Glutamatergic neuron (in vitro differentiated cells): ENCODE measurements around the gene TRIM47. TPM values are rescaled to one million over a fixed set of nuclear protein-coding genes. Genes with fewer than 3 reads are reported as not detected.

Source experiments
- DNase-seq: peaks from one replicate; pipeline ENCODE4 v3.0.0; 2022
- H3K27ac Mint-ChIP-seq: one replicate; pipeline ENCODE4 v1.8.0; 2020; ENCODE audit warnings: mild to moderate bottlenecking, mixed read lengths, inconsistent platforms; ENCODE audit not compliant: unreplicated experiment
- H3K27me3 Mint-ChIP-seq: one replicate; pipeline ENCODE4 v1.8.0; 2020; ENCODE audit warnings: mild to moderate bottlenecking, moderate library complexity, mixed read lengths, inconsistent platforms; ENCODE audit not compliant: unreplicated experiment
- H3K36me3 Mint-ChIP-seq: one replicate; pipeline ENCODE4 v1.8.0; 2020; ENCODE audit warnings: mild to moderate bottlenecking, mixed read lengths, inconsistent platforms; ENCODE audit not compliant: unreplicated experiment
- H3K4me1 Mint-ChIP-seq: one replicate; pipeline ENCODE4 v1.8.0; 2020; ENCODE audit warnings: mild to moderate bottlenecking, low read depth, mixed read lengths, inconsistent platforms; ENCODE audit not compliant: unreplicated experiment
- H3K4me3 Mint-ChIP-seq: one replicate; pipeline ENCODE4 v1.8.0; 2020; ENCODE audit warnings: mild to moderate bottlenecking, mixed read lengths, inconsistent platforms; ENCODE audit not compliant: unreplicated experiment
- H3K9me3 Mint-ChIP-seq: one replicate; pipeline ENCODE4 v1.8.0; 2020; ENCODE audit warnings: mild to moderate bottlenecking, moderate library complexity, mixed read lengths, inconsistent platforms; ENCODE audit not compliant: unreplicated experiment
- CTCF ChIP-seq: fragments of 200-600 bp; sonication (generic); IDR thresholded peaks from one replicate; pipeline ENCODE4 v1.5.0; 2021; ENCODE audit not compliant: partially characterized antibody, unreplicated experiment
- total RNA-seq: library from RNA; stranded (reverse); fragmentation: NEBNext Ultra II Directional; extraction: Animal tissue kit (Norgen Biotek cat#: 25700); gene quantifications from one replicate; pipeline ENCODE4 v1.2.1, GENCODE V29; 2021; ENCODE audit not compliant: unreplicated experiment

TRIM47 gene
- total RNA-seq, 1 donor from 2014 or later = 2.1 TPM

DNA sequence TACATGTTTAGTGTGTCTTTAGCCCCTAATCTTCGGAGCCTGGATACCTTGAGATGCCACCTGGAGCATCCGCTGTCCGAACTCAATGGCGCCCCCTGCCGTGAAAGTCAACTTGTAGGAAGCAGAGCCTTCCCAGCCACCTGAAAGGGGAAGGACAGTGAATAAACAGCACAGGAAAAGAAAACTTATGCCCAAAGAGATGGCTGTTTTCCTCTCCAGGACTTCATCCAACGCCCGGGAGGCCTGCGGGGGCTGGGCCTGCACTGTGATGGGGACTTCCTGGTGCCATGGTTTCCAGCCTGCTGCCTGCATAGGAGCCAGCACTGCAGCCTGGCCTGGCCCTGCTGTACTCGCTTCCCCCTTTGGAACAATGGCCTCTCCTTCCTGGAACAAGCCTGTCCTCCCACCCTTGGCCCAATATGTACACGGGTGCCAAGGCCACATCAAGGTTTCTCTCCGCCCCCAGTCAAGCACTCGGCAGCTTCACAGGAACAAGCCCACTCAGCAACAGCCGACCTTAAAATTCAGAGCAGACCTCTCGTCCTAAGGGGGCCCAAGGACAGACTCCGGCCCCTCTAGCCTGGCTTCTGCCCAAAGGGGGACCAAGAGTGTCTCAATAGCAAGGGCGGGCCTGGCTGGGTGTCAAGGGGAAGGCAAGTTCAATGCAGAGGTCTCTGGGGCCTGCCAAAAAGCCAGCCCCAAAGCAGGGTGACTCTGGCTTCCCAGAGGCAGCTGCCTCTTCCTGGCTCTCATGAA is 29.7 kb downstream of the TRIM47 start:
- TF ChIP-seq CTCF = peak; percentile 74
- no peaks in the 10 kb centered on the region for H3K27me3 Mint-ChIP-seq
- no peak overlapping the region for H3K4me3 Mint-ChIP-seq
- peak; percentile 86 for DNase-seq
- H3K4me1 Mint-ChIP-seq = peaks cover 4% of the 10 kb centered on the region
- peaks cover 4% of the 10 kb centered on the region for H3K9me3 Mint-ChIP-seq
- no peaks in the 10 kb centered on the region for H3K36me3 Mint-ChIP-seq
- no peak overlapping the region for H3K27ac Mint-ChIP-seq

GRCh38 chr17:75847614-75848522 is 30.5 kb downstream of the TRIM47 start:
- no peak overlapping the region for H3K27ac Mint-ChIP-seq

DNA sequence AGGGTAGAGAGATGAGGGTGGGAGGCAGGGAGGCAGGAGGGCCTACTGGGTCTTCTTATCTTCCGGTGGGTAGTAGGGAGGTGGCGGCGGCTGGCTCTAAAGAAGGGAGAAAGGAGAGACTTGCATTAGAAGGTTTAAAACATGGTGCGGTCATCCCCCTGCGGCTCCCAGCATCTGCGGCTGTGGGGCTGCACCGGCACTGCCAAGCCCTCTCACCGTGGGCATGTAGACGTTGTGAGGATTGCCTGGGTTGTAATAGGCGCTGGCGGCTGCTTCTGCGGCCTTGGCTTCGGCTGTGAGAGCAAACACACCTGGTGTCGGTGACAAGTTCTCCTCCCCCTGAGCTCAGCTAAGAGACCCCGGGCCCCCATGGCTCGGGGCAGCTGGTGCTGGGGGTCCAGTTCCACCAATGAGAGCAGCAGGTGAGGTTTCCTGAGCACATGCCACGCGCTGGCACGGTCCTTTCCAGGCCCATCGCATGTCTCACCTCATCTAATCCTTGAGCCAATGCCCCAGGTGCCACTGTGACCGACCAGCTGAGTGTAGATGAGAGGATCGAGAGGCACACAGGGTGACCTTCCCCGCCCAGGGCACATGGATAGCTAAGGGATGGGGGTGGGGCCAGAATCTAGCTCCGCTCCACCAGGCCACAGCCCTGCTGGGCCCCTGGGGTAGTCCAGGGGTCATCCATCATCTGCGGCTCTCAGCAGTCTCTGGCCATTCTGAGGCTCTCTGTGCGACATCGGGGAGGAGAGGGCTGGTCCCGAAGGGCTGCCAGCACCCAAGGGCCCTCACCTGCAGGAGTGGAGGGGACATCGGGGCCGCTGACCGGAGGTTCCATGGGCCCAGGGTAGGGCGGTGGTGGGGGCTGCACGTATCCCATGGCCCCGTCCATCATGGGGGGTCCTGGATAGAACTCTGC is 31.4 kb downstream of the TRIM47 start:
- H3K27me3 Mint-ChIP-seq = no peaks in the 10 kb centered on the region
- peaks cover 4% of the 10 kb centered on the region for H3K4me1 Mint-ChIP-seq
- H3K27ac Mint-ChIP-seq = no peak overlapping the region
- peaks cover 4% of the 10 kb centered on the region for H3K9me3 Mint-ChIP-seq
- H3K4me3 Mint-ChIP-seq = no peak overlapping the region
- DNase-seq = no peak
- TF ChIP-seq CTCF = no peak
- no peaks in the 10 kb centered on the region for H3K36me3 Mint-ChIP-seq

More at GRCh38 chr17:75847614-75848522, 30.5 kb downstream of the TRIM47 start:
- Mint-ChIP-seq H3K36me3 (no peaks in the 10 kb centered on the region), H3K27me3 (no peaks in the 10 kb centered on the region), H3K4me1 (peaks cover 4% of the 10 kb centered on the region), H3K9me3 (peaks cover 4% of the 10 kb centered on the region), H3K4me3 (no peak overlapping the region)
- no peak for DNase-seq
- TF ChIP-seq CTCF = no peak

GRCh38 chr17:75845933-75846691 is 32.3 kb downstream of the TRIM47 start:
- Mint-ChIP-seq H3K4me3 (no peak overlapping the region), H3K9me3 (peaks cover 4% of the 10 kb centered on the region), H3K4me1 (peaks cover 4% of the 10 kb centered on the region), H3K27me3 (no peaks in the 10 kb centered on the region), H3K27ac (peak overlapping the region; percentile 59), H3K36me3 (no peaks in the 10 kb centered on the region)
- no peak for DNase-seq
- no peak for TF ChIP-seq CTCF
